GM12873 (cell line): Measurements from ENCODE around the gene PRXL2A.

Source experiments
- CTCF ChIP-seq: IDR thresholded peaks from 2 replicates; pipeline ENCODE4 v1.5.1; 2012; ENCODE audit warnings: low read depth, mild to moderate bottlenecking, moderate library complexity, low read length, control low read depth; ENCODE audit not compliant: insufficient read depth; ENCODE audit errors: missing control alignments

The PRXL2A gene

GRCh38 chr10:80416479-80417098 lies 8.2 kb downstream of the PRXL2A start:
- TF ChIP-seq CTCF = no peak

GRCh38 chr10:80421050-80421706 lies 12.8 kb downstream of the PRXL2A start:
- no peak for TF ChIP-seq CTCF

- TF ChIP-seq CTCF = no peak
Observed at GRCh38 chr10:80421707-80422536, 13.6 kb downstream of the PRXL2A start.

GRCh38 chr10:80425901-80426300 lies 17.6 kb downstream of the PRXL2A start:
- no peak for TF ChIP-seq CTCF

GRCh38 chr10:80427541-80427940 lies 19.2 kb downstream of the PRXL2A start:
- no peak for TF ChIP-seq CTCF

- no peak for TF ChIP-seq CTCF
Observed at GRCh38 chr10:80429521-80429973, 21.2 kb downstream of the PRXL2A start.

- no peak for TF ChIP-seq CTCF
Observed at GRCh38 chr10:80433134-80433533, 24.8 kb downstream of the PRXL2A start.
